HCT116 (cell line): ENCODE data around the gene A4GALT. TPM values are rescaled to one million over a fixed set of nuclear protein-coding genes. Genes with fewer than 3 reads are reported as not detected.

ENCODE experiments used
- ATAC-seq: fragments of 200-7000 bp; cut with Tn5 transposase; 2 replicates; pipeline ENCODE4 v1.9.1; 2020; ENCODE audit warnings: mild to moderate bottlenecking, moderate library complexity
- BruUV-seq: library from RNA; stranded (reverse); fragments of 400-500 nt; replicated peaks from 2 replicates; lab custom pipeline; 2021; lab: Mats Ljungman, UMichigan
- CTCF ChIA-PET: fragments of 300-600 bp; sonication (Branson Sonifier 250); formaldehyde crosslinking; loops from one replicate; lab custom pipeline; 2021; ENCODE audit warnings: antibody characterized with exemption; lab: Charles Lee
- POLR2A ChIA-PET: fragments of 300-600, 350-600 bp; sonication (Branson Sonifier 250); formaldehyde crosslinking; loops from one replicate; lab custom pipeline; 2021; ENCODE audit warnings: antibody characterized with exemption; lab: Charles Lee
- RAD21 ChIA-PET, 2 experiments: fragments of 300-600 bp; sonication (Branson Sonifier 250); formaldehyde crosslinking; loops; one replicate each; lab custom pipeline; 2023; ENCODE audit warnings: low total read pairs in 2 of 2; ENCODE audit not compliant: uncharacterized antibody in 2 of 2, unreplicated experiment in 2 of 2, low non-redundant PET in 1 of 2; lab: Charles Lee
- DNase-seq: peaks from one replicate; pipeline ENCODE4 v3.0.0-alpha.2; 2010; ENCODE audit warnings: low read depth, low spot score
- H2AFZ ChIP-seq: fragments of 200-600 bp; shearing (Covaris generic), sonication (generic); 2 replicates; pipeline ENCODE4 v1.6.1; 2017; ENCODE audit warnings: low read depth, mixed run types, mixed read lengths, antibody characterized with exemption, low read length; ENCODE audit not compliant: poor library complexity, severe bottlenecking
- H3K27ac ChIP-seq: 2 replicates; pipeline ENCODE4 v1.5.1; 2012; ENCODE audit warnings: low read depth, low read length
- H3K27me3 ChIP-seq: fragments of 200-600 bp; sonication (generic); 2 replicates; pipeline ENCODE4 v1.6.1; 2016; ENCODE audit warnings: mixed run types, low read length, mixed read lengths; ENCODE audit not compliant: insufficient read depth
- H3K36me3 ChIP-seq, 2 experiments: fragments of 200-500 bp in 1 of 2; fragments of 200-600 bp in 1 of 2; sonication (Bioruptor generic) in 1 of 2; sonication (generic) in 1 of 2; 2 replicates each; pipeline versions ENCODE4 v1.5.1 to v1.6.1; 2014 to 2016; ENCODE audit warnings: low read length in 2 of 2, inconsistent platforms in 1 of 2, mixed read lengths in 1 of 2, mixed run types in 1 of 2; ENCODE audit not compliant: insufficient read depth in 2 of 2, control insufficient read depth in 1 of 2
- H3K4me1 ChIP-seq, 2 experiments: fragments of 200-600 bp in 1 of 2; sonication (generic) in 1 of 2; 2 replicates each; pipeline versions ENCODE4 v1.5.1 to v1.6.1; 2012 to 2017; ENCODE audit warnings: low read length in 2 of 2, inconsistent platforms in 1 of 2, mild to moderate bottlenecking in 1 of 2, mixed read lengths in 1 of 2, mixed run types in 1 of 2, moderate library complexity in 1 of 2; ENCODE audit not compliant: insufficient read depth in 2 of 2, control insufficient read depth in 1 of 2
- H3K4me2 ChIP-seq: fragments of 200-600 bp; sonication (generic); 2 replicates; pipeline ENCODE4 v1.6.1; 2017; ENCODE audit warnings: mixed run types, low read length, mixed read lengths
- H3K4me3 ChIP-seq, 2 experiments: fragments of 200-600 bp in 1 of 2; sonication (generic) in 1 of 2; replicated peaks in 1 of 2; 2 replicates each; pipeline ENCODE4 v1.5.1; 2011 to 2016; ENCODE audit warnings: low read length in 2 of 2, control low read depth in 1 of 2, low read depth in 1 of 2, mild to moderate bottlenecking in 1 of 2, mixed read lengths in 1 of 2, mixed run types in 1 of 2
- H3K79me2 ChIP-seq: fragments of 200-600 bp; sonication (generic); 2 replicates; pipeline ENCODE4 v1.6.1; 2017; ENCODE audit warnings: mild to moderate bottlenecking, mixed run types, low read length, moderate library complexity, mixed read lengths; ENCODE audit not compliant: insufficient read depth
- H3K9ac ChIP-seq: fragments of 200-600 bp; sonication (generic); 2 replicates; pipeline ENCODE4 v1.6.1; 2016; ENCODE audit warnings: low read length, mixed read lengths
- H3K9me2 ChIP-seq: fragments of 200-600 bp; sonication (generic), shearing (Covaris generic); 2 replicates; pipeline ENCODE4 v1.6.1; 2017; ENCODE audit warnings: mixed run types, mild to moderate bottlenecking, moderate library complexity; ENCODE audit not compliant: insufficient read depth
- H3K9me3 ChIP-seq, 2 experiments: fragments of 200-500 bp in 1 of 2; fragments of 200-600 bp in 1 of 2; sonication (Bioruptor generic) in 1 of 2; sonication (generic) in 1 of 2; 2 replicates each; pipeline ENCODE4 v1.6.1; 2014 to 2017; ENCODE audit warnings: low read length in 2 of 2, mixed read lengths in 2 of 2, inconsistent platforms in 1 of 2, low read depth in 1 of 2, mild to moderate bottlenecking in 1 of 2, mixed run types in 1 of 2, moderate library complexity in 1 of 2; ENCODE audit not compliant: control insufficient read depth in 1 of 2, insufficient read depth in 1 of 2
- H4K20me1 ChIP-seq: fragments of 200-600 bp; sonication (generic), shearing (Covaris generic); 2 replicates; pipeline ENCODE4 v1.6.1; 2017; ENCODE audit warnings: mixed run types, mild to moderate bottlenecking, moderate library complexity; ENCODE audit not compliant: insufficient read depth
- CBX3 ChIP-seq: IDR thresholded peaks from 2 replicates; pipeline ENCODE4 v1.6.1; 2012; ENCODE audit warnings: low read depth
- POLR2AphosphoS5 ChIP-seq: IDR thresholded peaks from 2 replicates; pipeline ENCODE4 v1.6.1; 2011; ENCODE audit warnings: mild to moderate bottlenecking, low read depth, low read length, moderate library complexity
- RAD21 ChIP-seq: IDR thresholded peaks from 2 replicates; pipeline ENCODE4 v1.6.1; 2012; ENCODE audit warnings: low read depth, mild to moderate bottlenecking
- REST ChIP-seq: IDR thresholded peaks from 2 replicates; pipeline ENCODE4 v1.6.1; 2012; ENCODE audit warnings: low read depth
- SRF ChIP-seq: IDR thresholded peaks from 2 replicates; pipeline ENCODE4 v1.6.1; 2012; ENCODE audit warnings: low read depth
- ZNF274 ChIP-seq: fragments of 200-500 bp; sonication (Bioruptor generic); IDR thresholded peaks from 2 replicates; pipeline ENCODE4 v1.6.1; 2014; ENCODE audit warnings: mild to moderate bottlenecking, low read depth, low read length, inconsistent platforms
- intact Hi-C: fragments of 100-400 bp; cut with micrococcal nuclease; formaldehyde crosslinking; loops from 2 replicates; pipeline ENCODE4 v1.10.0; 2022
- total RNA-seq: library from RNA; stranded (reverse); gene quantifications from one replicate; pipeline ENCODE4 v1.2.1, GENCODE V29; 2021; ENCODE audit not compliant: unreplicated experiment

Gene A4GALT
- total RNA-seq, 1 experiment from 2014 or later: 16.0 TPM

- intact Hi-C loops: no loop called here
- no peaks in the 10 kb centered on the region for H3K9me3 ChIP-seq
- H3K4me2 ChIP-seq: no peak overlapping the region
- H3K4me3 ChIP-seq: no peak overlapping the region
- DNase-seq: no peak
- H3K27me3 ChIP-seq: no peaks in the 10 kb centered on the region
- no peaks in the 10 kb centered on the region for H3K9me2 ChIP-seq
- no peaks in the 10 kb centered on the region for H3K79me2 ChIP-seq
- no peaks in the 10 kb centered on the region for H4K20me1 ChIP-seq
- CTCF ChIA-PET: no interaction called here
- no peak overlapping the region for H3K27ac ChIP-seq
- POLR2A ChIA-PET: no interaction called here
- no peak for ATAC-seq
- TF ChIP-seq CBX3 (no peak), ZNF274 (no peak), POLR2AphosphoS5 (no peak), RAD21 (no peak), SRF (no peak), REST (no peak)
- no peak overlapping the region for H3K9ac ChIP-seq
- RAD21 ChIA-PET: no interaction called here
- peaks cover under 1 to 7% of the 10 kb centered on the region in 2 experiments; a peak in 2 of 4 replicates for H3K4me1 ChIP-seq
- H2AFZ ChIP-seq: no peak overlapping the region
- no peaks in the 10 kb centered on the region for H3K36me3 ChIP-seq
- BruUV-seq: no TSS peak
These were observed 43.4 kb upstream of the A4GALT start for GRCh38 chr22:42763965-42764480.
